Stomach smooth muscle (tissue), 2 donors: Measurements from ENCODE around the gene RTN4RL1.
"Not testable (repeated sequence)": the region's sequence is repeated elsewhere in the genome, so short reads cannot be mapped to it uniquely, and the experiment has no call there.

Source experiments
- H3K27ac ChIP-seq: one replicate; pipeline ENCODE4 v1.7.0; 2013; ENCODE audit warnings: mild to moderate bottlenecking, low read length, inconsistent platforms
- H3K27me3 ChIP-seq, 2 donors: one replicate each; pipeline ENCODE4 v1.7.0; 2013; ENCODE audit warnings: low read length in 2 of 2; ENCODE audit not compliant: insufficient read depth in 2 of 2, control insufficient read depth in 1 of 2
- H3K36me3 ChIP-seq, 2 donors: one replicate each; pipeline ENCODE4 v1.7.0; 2013; ENCODE audit warnings: low read length in 2 of 2; ENCODE audit not compliant: control insufficient read depth in 2 of 2, insufficient read depth in 2 of 2
- H3K4me1 ChIP-seq: one replicate; pipeline ENCODE4 v1.7.0; 2013; ENCODE audit warnings: low read length; ENCODE audit not compliant: control insufficient read depth, insufficient read depth
- H3K4me3 ChIP-seq, 2 donors: one replicate each; pipeline ENCODE4 v1.7.0; 2013; ENCODE audit warnings: low read length in 2 of 2
- H3K9ac ChIP-seq, 2 donors: one replicate each; pipeline ENCODE4 v1.7.0; 2013; ENCODE audit warnings: low read length in 2 of 2, mild to moderate bottlenecking in 1 of 2
- H3K9me3 ChIP-seq, 2 donors: one replicate each; pipeline ENCODE4 v1.7.0; 2013; ENCODE audit warnings: low read length in 2 of 2; ENCODE audit not compliant: control insufficient read depth in 2 of 2
- donor health status: healthy.
- donor health status: Pancreatic carcinoma.

RTN4RL1 gene

DNA sequence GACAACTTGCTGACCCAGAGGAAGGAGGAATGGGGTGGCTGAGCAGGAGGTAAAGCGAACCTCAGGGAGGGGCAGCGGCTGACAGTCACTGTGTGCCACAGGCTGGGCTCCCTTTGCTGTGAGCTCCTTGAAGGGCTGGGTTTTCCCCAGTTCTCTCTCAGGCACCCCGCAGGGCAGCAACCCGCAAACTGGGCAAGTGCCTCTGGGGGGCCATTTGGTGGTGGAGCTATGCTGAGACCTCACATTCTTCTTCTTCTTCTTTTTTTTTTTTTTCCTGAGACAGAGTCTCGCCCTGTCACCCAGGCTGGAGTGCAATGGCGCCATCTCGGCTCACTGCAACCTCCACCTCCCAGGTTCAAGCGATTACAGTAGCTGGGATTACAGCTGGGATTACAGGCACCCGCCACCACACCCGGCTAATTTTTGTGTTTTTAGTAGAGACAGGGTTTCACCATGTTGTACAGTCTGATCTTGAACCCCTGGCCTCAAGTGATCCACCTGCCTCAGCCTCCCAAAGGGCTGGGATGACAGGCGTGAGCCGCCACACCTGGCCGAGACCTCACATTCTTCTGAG, 42.3 kb downstream of the RTN4RL1 start:
- not testable (repeated sequence) for H3K4me3 ChIP-seq, H3K36me3 ChIP-seq, H3K4me1 ChIP-seq, H3K27ac ChIP-seq, H3K9ac ChIP-seq, H3K9me3 ChIP-seq
- H3K27me3 ChIP-seq = peaks cover 8 to 10% of the 10 kb centered on the region in 2 donors

GRCh38 chr17:1980665-1981250, 44.4 kb downstream of the RTN4RL1 start:
- Histone ChIP-seq H3K9me3 (no peaks in the 10 kb centered on the region), H3K27ac (no peak overlapping the region), H3K36me3 (no peaks in the 10 kb centered on the region), H3K4me1 (peaks cover 8% of the 10 kb centered on the region), H3K9ac (no peak overlapping the region), H3K27me3 (peaks cover 23 to 28% of the 10 kb centered on the region in 2 donors), H3K4me3 (no peak overlapping the region)

DNA sequence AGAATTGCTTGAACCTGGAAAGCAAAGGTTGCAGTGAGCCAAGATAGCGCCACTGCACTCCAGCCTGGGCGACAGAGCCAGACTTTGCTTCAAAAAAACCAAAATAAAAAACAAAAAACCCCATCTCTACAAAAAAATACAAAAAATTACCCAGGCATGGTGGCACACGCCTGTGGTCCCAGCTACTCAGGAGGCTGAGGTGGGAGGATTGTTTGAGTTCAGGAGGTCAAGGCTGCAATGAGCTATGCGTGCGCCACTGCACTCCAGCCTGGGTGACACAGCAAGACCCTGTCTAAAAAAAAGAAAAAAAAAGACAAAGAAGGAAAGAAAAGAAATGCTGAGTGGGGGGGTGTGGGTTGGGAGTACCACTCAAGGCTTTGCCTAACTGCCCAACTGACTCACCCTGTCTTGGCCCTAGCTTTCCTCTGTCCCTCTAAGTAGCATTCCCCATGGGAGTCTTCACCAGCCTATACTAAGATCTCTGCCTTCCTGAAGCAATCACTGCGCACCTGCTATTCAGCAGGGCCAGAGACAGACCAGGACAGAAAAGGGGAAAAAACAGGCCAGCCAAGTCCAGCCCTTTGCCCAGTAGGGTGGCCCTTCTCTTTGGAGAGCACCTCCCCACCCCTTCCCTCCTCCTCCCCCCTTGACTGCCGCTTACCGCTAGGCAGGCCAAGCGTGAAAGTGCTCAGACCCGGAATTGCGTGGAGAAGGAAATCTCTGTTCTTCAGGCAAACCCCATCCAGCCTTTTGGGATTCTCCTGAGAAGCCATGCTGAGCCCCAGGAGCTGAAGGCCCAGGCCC, 45.8 kb downstream of the RTN4RL1 start:
- Histone ChIP-seq H3K27ac (no peak overlapping the region), H3K4me1 (peaks cover 8% of the 10 kb centered on the region), H3K27me3 (peaks cover 29 to 36% of the 10 kb centered on the region in 2 donors), H3K4me3 (no peak overlapping the region), H3K9ac (no peak overlapping the region), H3K9me3 (no peaks in the 10 kb centered on the region), H3K36me3 (no peaks in the 10 kb centered on the region)

DNA sequence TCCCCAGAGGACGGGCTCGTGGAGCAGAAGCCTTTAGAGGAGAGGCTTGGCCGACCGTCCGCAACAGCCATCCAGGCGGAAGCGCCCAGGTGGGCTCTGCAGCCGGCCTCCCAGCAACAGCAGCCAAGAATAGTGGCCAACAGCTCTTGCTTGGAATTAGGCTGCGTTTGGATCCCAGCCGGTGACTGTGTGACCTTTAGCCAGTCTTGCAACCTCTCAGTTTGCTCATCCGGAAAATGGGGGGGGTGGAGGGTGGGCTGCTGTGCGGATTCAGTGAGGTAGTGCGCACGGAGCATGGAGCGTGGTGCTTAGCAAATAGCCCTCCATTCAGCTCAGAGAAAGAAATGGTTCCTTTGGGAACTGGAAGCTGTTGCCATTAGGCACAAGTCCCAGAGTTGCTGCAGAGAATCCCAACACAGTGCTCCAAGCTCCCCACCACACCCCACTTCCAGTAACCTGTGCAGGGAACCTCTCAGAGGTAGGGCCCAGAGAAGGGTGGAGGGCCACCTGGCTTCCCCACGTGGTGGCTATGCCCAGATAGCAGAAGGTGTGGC, 46.7 kb downstream of the RTN4RL1 start:
- H3K4me3 ChIP-seq = no peak overlapping the region

GRCh38 chr17:1977583-1978395, 47.3 kb downstream of the RTN4RL1 start:
- H3K9ac ChIP-seq = no peak overlapping the region
- H3K36me3 ChIP-seq = no peaks in the 10 kb centered on the region
- H3K4me1 ChIP-seq = peaks cover 8% of the 10 kb centered on the region
- no peak overlapping the region for H3K27ac ChIP-seq
- H3K9me3 ChIP-seq = no peaks in the 10 kb centered on the region
- peaks cover 31 to 40% of the 10 kb centered on the region in 2 donors for H3K27me3 ChIP-seq
- H3K4me3 ChIP-seq = no peak overlapping the region

More for the DNA sequence above, 46.7 kb downstream of the RTN4RL1 start:
- no peaks in the 10 kb centered on the region for H3K36me3 ChIP-seq
- peaks cover 8% of the 10 kb centered on the region for H3K4me1 ChIP-seq
- no peak overlapping the region for H3K27ac ChIP-seq
- peaks cover 31 to 40% of the 10 kb centered on the region in 2 donors for H3K27me3 ChIP-seq
- H3K9ac ChIP-seq = no peak overlapping the region
- H3K9me3 ChIP-seq = no peaks in the 10 kb centered on the region

DNA sequence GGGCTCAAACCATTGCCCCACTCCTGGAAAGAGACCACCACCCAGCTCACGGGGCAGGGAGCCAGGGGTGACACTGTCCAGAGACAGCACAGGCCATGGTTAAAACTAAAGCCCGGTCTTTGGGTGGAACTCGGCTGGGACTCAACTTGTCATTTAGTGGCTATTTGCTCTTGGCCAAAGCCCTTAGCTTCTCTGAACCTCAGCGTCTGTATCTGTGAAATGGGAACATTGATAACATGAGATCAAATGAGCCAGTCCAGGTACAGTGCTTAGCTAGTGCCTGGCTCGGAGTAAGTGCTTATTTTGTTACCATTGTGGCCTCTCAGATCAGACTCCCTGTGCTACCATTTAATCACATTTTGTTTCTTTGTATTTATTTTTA, 48.5 kb downstream of the RTN4RL1 start:
- Histone ChIP-seq H3K9ac (no peak overlapping the region), H3K27me3 (peaks cover 29 to 37% of the 10 kb centered on the region in 2 donors), H3K27ac (no peak overlapping the region), H3K4me3 (no peak overlapping the region), H3K4me1 (peaks cover 8% of the 10 kb centered on the region), H3K36me3 (no peaks in the 10 kb centered on the region), H3K9me3 (no peaks in the 10 kb centered on the region)

GRCh38 chr17:1976000-1976682, 49.0 kb downstream of the RTN4RL1 start:
- Histone ChIP-seq H3K4me3 (no peak overlapping the region), H3K27me3 (peaks cover 29 to 37% of the 10 kb centered on the region in 2 donors), H3K9ac (no peak overlapping the region), H3K9me3 (no peaks in the 10 kb centered on the region), H3K36me3 (no peaks in the 10 kb centered on the region), H3K27ac (no peak overlapping the region), H3K4me1 (peaks cover 8% of the 10 kb centered on the region)

GRCh38 chr17:1975573-1975972, 49.6 kb downstream of the RTN4RL1 start:
- no peak overlapping the region for H3K9ac ChIP-seq
- H3K9me3 ChIP-seq = no peaks in the 10 kb centered on the region
- H3K4me1 ChIP-seq = peaks cover 8% of the 10 kb centered on the region
- H3K36me3 ChIP-seq = no peaks in the 10 kb centered on the region
- no peak overlapping the region for H3K4me3 ChIP-seq
- peaks cover 29 to 37% of the 10 kb centered on the region in 2 donors for H3K27me3 ChIP-seq
- H3K27ac ChIP-seq = no peak overlapping the region

GRCh38 chr17:1972487-1973160, 52.5 kb downstream of the RTN4RL1 start:
- H3K27me3 ChIP-seq = peaks cover 35 to 38% of the 10 kb centered on the region in 2 donors
- no peak overlapping the region for H3K9ac ChIP-seq
- H3K4me3 ChIP-seq = no peak overlapping the region
- no peaks in the 10 kb centered on the region for H3K9me3 ChIP-seq
- no peak overlapping the region for H3K27ac ChIP-seq
- H3K36me3 ChIP-seq = no peaks in the 10 kb centered on the region
- H3K4me1 ChIP-seq = peaks cover 2% of the 10 kb centered on the region
